SK-N-SH (cell line): ENCODE results near the gene SDK1.

Experiments used
- MEF2A ChIP-seq: IDR thresholded peaks from 2 replicates; pipeline ENCODE4 v1.4.0; 2012; ENCODE audit warnings: low read depth, borderline replicate concordance
- SMC3 ChIP-seq: IDR thresholded peaks from 2 replicates; pipeline ENCODE4 v1.6.1; 2012; ENCODE audit warnings: low read depth, low read length, improper control_type of control experiment
- TF ChIP-seq, protein P1 (sequence below): fragments of 200-600 bp; sonication (generic); IDR thresholded peaks from 2 replicates; pipeline ENCODE4 v1.6.1; 2017; ENCODE audit warnings: antibody characterized with exemption, mild to moderate bottlenecking, moderate library complexity

DNA sequence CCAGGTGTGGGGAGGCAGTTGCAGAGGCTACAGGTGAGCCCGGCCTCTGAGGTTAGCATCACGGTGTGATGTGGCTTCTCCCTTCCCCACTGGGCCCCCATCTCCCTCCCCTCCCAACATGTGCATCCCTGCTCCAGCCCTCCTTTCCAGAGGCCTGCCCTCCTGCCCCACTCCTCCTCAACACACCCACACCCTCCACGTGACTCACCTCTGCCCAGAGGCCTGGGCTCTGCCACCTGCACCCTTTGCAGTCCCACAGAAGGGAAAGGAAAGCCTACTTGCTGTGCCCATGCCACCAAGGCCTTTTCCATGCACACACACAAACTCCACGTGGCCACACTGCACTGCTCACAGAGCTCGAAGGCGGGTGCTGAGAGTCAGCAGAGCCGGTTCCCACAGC is 880.4 kb downstream of the SDK1 start:
- TF ChIP-seq, protein P1, sequence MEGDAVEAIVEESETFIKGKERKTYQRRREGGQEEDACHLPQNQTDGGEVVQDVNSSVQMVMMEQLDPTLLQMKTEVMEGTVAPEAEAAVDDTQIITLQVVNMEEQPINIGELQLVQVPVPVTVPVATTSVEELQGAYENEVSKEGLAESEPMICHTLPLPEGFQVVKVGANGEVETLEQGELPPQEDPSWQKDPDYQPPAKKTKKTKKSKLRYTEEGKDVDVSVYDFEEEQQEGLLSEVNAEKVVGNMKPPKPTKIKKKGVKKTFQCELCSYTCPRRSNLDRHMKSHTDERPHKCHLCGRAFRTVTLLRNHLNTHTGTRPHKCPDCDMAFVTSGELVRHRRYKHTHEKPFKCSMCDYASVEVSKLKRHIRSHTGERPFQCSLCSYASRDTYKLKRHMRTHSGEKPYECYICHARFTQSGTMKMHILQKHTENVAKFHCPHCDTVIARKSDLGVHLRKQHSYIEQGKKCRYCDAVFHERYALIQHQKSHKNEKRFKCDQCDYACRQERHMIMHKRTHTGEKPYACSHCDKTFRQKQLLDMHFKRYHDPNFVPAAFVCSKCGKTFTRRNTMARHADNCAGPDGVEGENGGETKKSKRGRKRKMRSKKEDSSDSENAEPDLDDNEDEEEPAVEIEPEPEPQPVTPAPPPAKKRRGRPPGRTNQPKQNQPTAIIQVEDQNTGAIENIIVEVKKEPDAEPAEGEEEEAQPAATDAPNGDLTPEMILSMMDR: no peak
- TF ChIP-seq MEF2A (no peak), SMC3 (no peak)
